Smooth muscle cell (in vitro differentiated cells): Measurements from ENCODE around the gene MRPL28. TPM values are rescaled to one million over a fixed set of nuclear protein-coding genes. Genes with fewer than 3 reads are reported as not detected.

Experiments
- DNase-seq: peaks from one replicate; lab custom pipeline; 2025; ENCODE audit not compliant: unreplicated experiment; lab: John Stamatoyannopoulos, UW
- H2AFZ ChIP-seq: fragments of 200-600 bp; sonication (generic); 2 replicates; pipeline ENCODE4 v1.6.0; 2016; ENCODE audit warnings: antibody characterized with exemption, low read depth, mild to moderate bottlenecking
- H3F3A ChIP-seq: fragments of 200-600 bp; sonication (generic); 2 replicates; pipeline ENCODE4 v1.6.0; 2017; ENCODE audit warnings: antibody characterized with exemption, low read depth
- H3K27ac ChIP-seq: fragments of 200-600 bp; sonication (generic); 2 replicates; pipeline ENCODE4 v1.5.1; 2016; ENCODE audit warnings: low read depth, mild to moderate bottlenecking
- H3K27me3 ChIP-seq: fragments of 200-600 bp; sonication (generic); 2 replicates; pipeline ENCODE4 v1.6.1; 2016; ENCODE audit warnings: low read depth, mild to moderate bottlenecking
- H3K36me3 ChIP-seq: fragments of 200-600 bp; sonication (generic); 2 replicates; pipeline ENCODE4 v1.5.1; 2016; ENCODE audit warnings: low read depth
- H3K4me1 ChIP-seq: fragments of 200-600 bp; sonication (generic); 2 replicates; pipeline ENCODE4 v1.5.1; 2016; ENCODE audit warnings: low read depth
- H3K4me2 ChIP-seq: fragments of 200-600 bp; sonication (generic); 2 replicates; pipeline ENCODE4 v1.6.0; 2016; ENCODE audit warnings: mild to moderate bottlenecking
- H3K4me3 ChIP-seq: fragments of 200-600 bp; sonication (generic); 2 replicates; pipeline ENCODE4 v1.5.1; 2016; ENCODE audit warnings: mild to moderate bottlenecking
- H3K79me2 ChIP-seq: fragments of 200-600 bp; sonication (generic); 2 replicates; pipeline ENCODE4 v1.6.0; 2016; ENCODE audit warnings: low read depth, mild to moderate bottlenecking
- H3K9ac ChIP-seq: fragments of 200-600 bp; sonication (generic); 2 replicates; pipeline ENCODE4 v1.6.0; 2016; ENCODE audit warnings: low read depth
- H3K9me3 ChIP-seq: fragments of 200-600 bp; sonication (generic); replicated peaks from 2 replicates; pipeline ENCODE4 v1.5.1; 2016; ENCODE audit warnings: low read depth
- H4K20me1 ChIP-seq: fragments of 200-600 bp; sonication (generic); 2 replicates; pipeline ENCODE4 v1.6.0; 2016; ENCODE audit warnings: low read depth
- WGBS: methylation state at CpG from one replicate; pipeline ENCODE4 v1.1.7; 2016; ENCODE audit warnings: low lambda C conversion rate; 5-methylcytosine and 5-hydroxymethylcytosine counted together
- polyA plus RNA-seq: library from polyadenylated mRNA; unstranded; fragments of >200 nt; fragmentation: Nextera tagmentation; extraction: Ambion mirVana; gene quantifications from 2 replicates; pipeline ENCODE4 v1.2.1, GENCODE V29; 2016
- total RNA-seq: library from RNA; depleted of rRNA; stranded (reverse); fragments of >200 nt; gene quantifications from 2 replicates; pipeline ENCODE4 v1.2.3, GENCODE V29; 2014
- TF ChIP-seq, protein P1 (sequence below): fragments of 200-600 bp; sonication (generic); IDR thresholded peaks from 2 replicates; pipeline ENCODE4 v1.5.1; 2017; ENCODE audit warnings: borderline replicate concordance, mild to moderate bottlenecking, antibody characterized with exemption; ENCODE audit not compliant: insufficient read depth, poor library complexity, severe bottlenecking

MRPL28 gene
- total and polyA plus RNA-seq, 2 experiments from 2014 or later, result 84.6 to 155 TPM

DNA sequence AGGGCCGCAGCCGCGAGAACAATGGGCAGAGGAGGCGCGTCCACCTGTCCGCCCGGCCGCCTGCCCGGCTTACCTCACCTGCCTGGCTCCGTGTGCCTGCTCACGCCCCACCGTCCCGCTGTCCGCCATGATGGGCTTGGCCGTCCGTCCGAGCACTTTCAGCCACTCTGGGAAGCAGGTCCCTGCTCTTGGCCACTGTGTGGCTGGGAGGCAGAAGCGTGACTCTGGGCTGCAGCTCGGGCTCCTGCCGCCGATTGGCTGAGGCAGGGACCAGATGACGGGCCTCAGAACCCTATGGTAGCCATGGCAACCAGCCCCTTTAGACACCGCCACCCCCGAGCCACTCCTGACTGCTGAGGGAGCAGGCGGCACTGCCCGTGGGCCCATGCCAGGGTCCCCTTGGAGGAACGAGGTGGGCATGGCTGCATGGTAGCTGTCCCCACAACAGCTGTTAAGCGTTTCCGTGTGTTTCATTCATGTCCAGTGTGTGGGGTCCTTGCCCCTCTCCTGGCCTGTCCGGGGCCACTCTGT lies 8.9 kb downstream of the MRPL28 start:
- no peak overlapping the region for H3K27ac ChIP-seq
- H3K4me3 ChIP-seq, result no peak overlapping the region
- TF ChIP-seq, protein P1, sequence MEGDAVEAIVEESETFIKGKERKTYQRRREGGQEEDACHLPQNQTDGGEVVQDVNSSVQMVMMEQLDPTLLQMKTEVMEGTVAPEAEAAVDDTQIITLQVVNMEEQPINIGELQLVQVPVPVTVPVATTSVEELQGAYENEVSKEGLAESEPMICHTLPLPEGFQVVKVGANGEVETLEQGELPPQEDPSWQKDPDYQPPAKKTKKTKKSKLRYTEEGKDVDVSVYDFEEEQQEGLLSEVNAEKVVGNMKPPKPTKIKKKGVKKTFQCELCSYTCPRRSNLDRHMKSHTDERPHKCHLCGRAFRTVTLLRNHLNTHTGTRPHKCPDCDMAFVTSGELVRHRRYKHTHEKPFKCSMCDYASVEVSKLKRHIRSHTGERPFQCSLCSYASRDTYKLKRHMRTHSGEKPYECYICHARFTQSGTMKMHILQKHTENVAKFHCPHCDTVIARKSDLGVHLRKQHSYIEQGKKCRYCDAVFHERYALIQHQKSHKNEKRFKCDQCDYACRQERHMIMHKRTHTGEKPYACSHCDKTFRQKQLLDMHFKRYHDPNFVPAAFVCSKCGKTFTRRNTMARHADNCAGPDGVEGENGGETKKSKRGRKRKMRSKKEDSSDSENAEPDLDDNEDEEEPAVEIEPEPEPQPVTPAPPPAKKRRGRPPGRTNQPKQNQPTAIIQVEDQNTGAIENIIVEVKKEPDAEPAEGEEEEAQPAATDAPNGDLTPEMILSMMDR, result no peak
- no peaks in the 10 kb centered on the region for H3K79me2 ChIP-seq
- H3K9me3 ChIP-seq, result no peaks in the 10 kb centered on the region
- H3F3A ChIP-seq, result no peaks in the 10 kb centered on the region
- DNase-seq, result no peak
- H2AFZ ChIP-seq, result no peak overlapping the region
- no peak overlapping the region for H3K4me2 ChIP-seq
- no peaks in the 10 kb centered on the region for H3K36me3 ChIP-seq
- no peak overlapping the region for H3K9ac ChIP-seq
- no peaks in the 10 kb centered on the region for H3K27me3 ChIP-seq
- H3K4me1 ChIP-seq, result no peaks in the 10 kb centered on the region
- 94% methylated on average over 30 of the region's 30 CpGs for WGBS
- no peaks in the 10 kb centered on the region for H4K20me1 ChIP-seq

DNA sequence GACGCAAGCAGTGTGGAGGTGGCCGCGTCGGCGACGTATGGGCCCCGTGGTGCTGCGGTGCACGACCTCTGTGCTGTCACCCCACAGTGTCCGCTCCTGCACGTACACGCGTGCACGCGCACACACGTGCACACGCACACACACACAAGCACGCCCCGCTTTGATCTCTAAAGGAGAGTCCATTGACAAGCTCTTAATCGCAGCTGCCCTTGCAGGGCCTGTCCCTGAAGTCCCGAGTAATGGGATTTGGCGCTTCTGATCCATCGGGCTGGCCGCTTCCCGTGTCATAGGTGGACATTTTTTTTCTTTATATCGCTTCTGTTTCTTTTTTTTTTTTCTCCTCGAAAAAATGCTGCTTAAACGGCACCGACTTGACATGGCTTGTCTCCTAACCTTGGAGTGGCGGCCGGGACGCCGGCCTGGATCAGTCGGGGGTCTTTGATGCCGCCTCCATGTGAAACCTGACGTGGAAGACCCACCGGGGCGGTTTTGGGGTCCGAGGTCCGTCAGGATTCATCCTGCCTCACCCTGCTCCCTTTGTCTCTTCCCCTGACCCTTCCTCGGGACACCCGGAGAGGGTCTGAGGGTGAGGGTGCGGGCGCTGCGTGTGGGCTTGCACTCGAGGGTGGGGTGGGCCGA lies 9.5 kb downstream of the MRPL28 start:
- Histone ChIP-seq H3K36me3 (no peaks in the 10 kb centered on the region), H4K20me1 (no peaks in the 10 kb centered on the region), H3K79me2 (no peaks in the 10 kb centered on the region), H3K27me3 (no peaks in the 10 kb centered on the region), H3K4me3 (no peak overlapping the region), H3K9ac (no peak overlapping the region), H2AFZ (no peak overlapping the region), H3K27ac (no peak overlapping the region), H3K4me2 (no peak overlapping the region), H3F3A (no peaks in the 10 kb centered on the region), H3K9me3 (no peaks in the 10 kb centered on the region), H3K4me1 (no peaks in the 10 kb centered on the region)
- TF ChIP-seq, protein P1, result no peak
- 95% methylated on average over 42 of the region's 47 CpGs for WGBS
- DNase-seq, result no peak

DNA sequence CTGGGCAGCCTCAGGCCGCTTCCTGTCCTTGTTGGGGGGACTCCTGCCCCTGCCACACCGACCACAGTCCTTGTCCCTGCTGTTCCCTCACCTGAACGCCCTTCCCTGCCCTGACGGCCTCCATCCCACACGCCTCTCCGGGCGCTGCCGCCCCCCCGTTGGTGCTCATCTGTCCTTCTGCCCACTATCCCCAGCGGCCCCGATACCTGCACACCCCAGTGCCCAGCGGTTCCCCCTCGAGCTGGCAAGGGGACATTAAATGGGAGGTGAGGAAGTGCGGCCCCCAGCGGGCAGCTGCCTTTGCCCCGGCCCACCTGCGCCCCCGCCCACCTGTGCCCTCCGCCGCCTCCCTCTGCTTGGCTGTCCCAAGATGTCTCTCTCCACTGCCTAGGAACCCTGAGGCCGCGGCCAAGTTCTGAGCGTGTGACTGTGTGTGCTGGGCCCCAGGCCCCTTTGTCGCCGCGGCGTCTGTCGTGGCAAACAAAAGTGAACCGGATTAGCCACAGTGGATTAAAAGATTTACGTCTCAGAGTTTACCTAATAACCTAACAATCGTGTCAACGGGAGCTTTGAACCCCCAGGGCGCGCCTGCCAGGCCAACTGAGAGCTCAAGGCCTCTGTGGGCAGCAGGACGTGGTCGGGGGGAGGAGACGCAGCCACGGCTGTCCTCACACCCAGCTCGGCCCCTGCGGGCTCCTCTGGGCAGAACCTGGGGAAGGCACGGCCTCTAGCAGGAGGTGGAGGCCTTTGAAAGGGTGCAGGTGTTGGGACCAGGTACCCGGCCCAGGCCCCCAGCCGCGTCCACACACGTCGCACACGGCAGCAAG lies 10.3 kb downstream of the MRPL28 start:
- WGBS, result 93% methylated on average over 37 of the region's 47 CpGs

More for the DNA sequence above, 10.3 kb downstream of the MRPL28 start:
- Histone ChIP-seq H2AFZ (no peak overlapping the region), H3F3A (no peaks in the 10 kb centered on the region), H3K9ac (no peak overlapping the region), H3K27me3 (no peaks in the 10 kb centered on the region), H3K4me1 (no peaks in the 10 kb centered on the region), H3K79me2 (no peaks in the 10 kb centered on the region), H3K9me3 (no peaks in the 10 kb centered on the region), H3K36me3 (no peaks in the 10 kb centered on the region), H3K27ac (no peak overlapping the region), H4K20me1 (no peaks in the 10 kb centered on the region), H3K4me2 (no peak overlapping the region), H3K4me3 (no peak overlapping the region)
- TF ChIP-seq, protein P1, result no peak
- DNase-seq, result no peak
